Left kidney (tissue), 2 donors: ENCODE data around the gene PFDN1. TPM values are rescaled to one million over a fixed set of nuclear protein-coding genes. Genes with fewer than 3 reads are reported as not detected.

ENCODE experiments used
- DNase-seq: peaks from one replicate; pipeline ENCODE4 v3.0.0-alpha.2; 2013
- polyA plus RNA-seq: library from polyadenylated mRNA; unstranded; fragments of 120-200 nt; gene quantifications from one replicate; pipeline ENCODE4 v1.2.1, GENCODE V29; 2013; ENCODE audit not compliant: insufficient read length

PFDN1 gene
- polyA plus RNA-seq, 1 donor, result 112 TPM

- peak; percentile 74 for DNase-seq
These were observed 61.8 kb downstream of the PFDN1 start for GRCh38 chr5:140240987-140241706.

DNA sequence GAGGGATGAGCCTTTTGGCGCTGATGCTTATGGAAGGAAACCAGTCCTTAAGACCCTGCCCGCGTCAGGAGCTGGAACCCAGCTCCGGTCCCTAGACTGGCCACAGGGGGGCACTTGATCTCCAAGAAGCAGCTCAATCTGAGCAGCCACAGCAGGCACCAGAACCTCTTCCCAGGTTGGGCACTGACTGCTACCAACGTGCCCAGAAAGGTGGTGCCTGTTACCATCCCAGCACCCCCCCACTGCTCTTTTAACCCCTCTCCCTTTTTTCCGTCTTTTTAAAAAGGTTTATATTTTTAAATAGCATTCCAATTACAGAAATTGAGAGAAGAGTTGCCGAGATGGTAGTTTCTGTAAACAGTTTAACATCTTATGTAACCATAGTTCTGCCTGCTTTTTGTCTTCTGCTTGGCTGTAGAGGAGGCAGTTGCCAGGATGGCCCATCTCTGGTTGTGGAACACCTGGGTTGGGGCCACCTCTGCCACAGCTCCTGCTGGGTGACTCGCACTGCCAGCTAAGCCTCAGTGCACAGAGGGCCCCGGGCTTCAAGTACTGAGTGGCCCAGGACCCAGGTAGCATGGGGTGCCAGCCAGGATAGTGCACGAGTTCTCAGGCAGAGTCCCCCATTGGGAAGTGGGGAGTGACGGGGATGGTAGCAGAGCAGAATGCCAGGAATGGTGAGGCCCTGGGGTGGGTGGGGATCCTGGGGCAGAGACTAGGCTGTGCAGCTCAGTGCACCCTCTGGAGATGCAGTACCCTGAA, 62.8 kb downstream of the PFDN1 start:
- no peak for DNase-seq

DNA sequence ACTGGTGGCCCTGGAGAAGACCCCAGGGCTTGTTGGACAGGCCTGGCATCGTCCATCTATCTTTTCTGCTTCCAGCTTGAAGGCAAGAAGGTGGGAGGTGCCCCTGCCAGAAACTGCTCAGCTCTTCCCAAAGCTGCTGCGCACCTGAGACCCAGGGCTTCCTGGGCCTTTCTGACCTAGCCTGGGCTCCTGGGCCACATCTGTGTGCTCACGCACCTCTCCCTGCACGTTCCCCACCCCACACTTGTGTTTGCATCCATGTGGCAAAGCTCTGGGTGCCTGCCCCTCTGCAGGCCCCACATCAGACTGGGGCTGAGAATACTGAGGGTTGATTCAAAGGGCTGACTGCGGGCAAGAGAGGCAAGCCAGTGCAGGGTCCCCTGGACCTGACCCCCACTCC, 63.4 kb downstream of the PFDN1 start:
- DNase-seq, result no peak

GRCh38 chr5:140238756-140239155, 64.1 kb downstream of the PFDN1 start:
- no peak for DNase-seq

DNA sequence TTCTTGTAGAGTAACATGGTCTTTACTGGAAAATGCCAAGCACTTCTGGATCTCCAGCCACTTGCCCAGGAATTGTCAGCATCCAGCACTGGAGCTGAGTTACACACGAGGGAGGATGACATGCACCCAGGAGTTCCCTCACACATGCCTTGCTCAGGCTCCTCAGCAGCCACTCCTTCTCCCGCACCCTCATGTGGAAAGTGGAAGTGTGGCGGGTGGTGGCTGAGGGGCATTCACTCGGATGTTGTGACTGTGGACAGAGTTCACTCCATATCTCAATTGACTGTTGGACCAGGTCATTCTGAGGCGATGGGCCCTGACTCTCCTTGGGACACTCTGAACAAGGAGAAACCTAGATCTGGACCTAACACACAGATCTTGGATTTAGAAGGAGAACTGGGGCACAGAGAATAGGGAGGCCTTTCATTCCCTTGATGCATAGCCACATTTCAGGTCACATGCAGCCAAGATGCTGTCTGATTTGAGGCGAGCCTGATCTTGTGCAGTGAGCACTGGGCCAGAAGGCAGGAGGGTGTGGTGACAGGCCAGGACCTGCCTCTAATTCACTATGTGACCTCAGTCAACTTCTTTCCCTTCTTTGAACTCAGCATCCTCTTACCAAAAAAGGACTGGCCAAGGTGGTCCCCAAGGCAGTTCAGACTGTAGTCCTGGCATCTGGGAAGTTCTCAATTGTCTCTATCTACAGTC, 65.9 kb downstream of the PFDN1 start:
- DNase-seq, result no peak

DNA sequence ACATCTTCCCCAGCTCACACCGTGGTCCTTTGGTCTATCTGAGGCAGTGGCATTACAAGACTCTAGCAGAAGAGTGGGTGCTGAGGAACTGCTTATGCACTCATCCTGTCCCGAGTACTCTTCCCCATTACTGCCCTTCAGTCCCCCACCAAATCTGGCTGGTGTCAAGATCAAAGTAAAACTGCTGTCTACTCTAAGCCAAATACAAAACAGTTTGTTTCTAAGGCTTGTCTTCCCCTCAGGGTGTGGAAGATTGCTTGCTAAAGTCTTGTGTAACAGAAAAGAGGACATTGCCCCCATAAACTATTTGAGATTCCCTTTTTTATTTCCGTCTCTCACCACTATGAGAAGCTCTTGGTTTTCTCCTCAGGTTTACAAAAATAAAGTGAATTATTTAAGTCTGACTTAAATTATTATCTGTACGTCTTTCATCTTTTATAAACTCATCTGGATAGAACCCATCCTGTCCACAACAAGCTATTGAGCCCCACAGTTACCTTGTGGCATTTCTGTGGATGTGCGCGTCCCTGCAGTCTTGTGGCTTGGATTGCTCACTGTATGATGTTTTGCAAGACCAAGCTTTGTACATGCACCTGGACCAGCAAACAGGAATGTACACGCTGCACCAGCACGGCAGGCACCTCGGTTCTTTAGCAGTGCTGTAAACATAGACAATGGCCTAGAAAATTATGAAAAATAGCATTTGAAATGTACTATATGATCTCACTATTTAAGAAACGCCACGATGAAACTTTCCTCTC, 66.9 kb downstream of the PFDN1 start:
- DNase-seq, result no peak

DNA sequence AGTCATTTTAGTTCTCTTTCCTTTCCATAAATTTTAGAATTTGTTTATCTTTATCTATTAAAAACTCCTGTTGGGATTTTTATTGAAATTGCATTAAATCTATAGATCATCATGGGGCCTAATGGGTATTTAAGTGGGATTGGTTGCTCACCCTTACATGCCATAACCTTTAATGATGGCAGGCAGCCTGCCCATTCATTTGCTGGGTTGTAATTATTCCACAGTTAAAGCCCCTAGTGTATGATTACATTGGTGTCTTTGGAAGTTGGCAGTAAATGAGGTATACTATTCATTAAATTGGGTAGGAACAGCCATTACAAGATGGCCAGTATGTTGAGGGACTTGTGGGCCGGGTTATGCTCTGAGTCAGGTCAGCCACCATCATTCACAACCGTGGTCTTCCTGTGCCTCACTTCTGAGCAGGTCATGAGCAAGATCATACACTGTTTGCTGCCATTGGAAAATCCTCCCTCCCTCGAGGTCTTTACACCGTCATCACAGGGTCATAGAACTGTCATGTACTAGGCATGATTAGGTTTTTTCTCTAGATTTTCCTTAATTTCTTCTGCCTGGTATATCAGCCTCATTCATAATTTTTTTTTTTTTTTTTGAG, 68.4 kb downstream of the PFDN1 start:
- no peak for DNase-seq

DNA sequence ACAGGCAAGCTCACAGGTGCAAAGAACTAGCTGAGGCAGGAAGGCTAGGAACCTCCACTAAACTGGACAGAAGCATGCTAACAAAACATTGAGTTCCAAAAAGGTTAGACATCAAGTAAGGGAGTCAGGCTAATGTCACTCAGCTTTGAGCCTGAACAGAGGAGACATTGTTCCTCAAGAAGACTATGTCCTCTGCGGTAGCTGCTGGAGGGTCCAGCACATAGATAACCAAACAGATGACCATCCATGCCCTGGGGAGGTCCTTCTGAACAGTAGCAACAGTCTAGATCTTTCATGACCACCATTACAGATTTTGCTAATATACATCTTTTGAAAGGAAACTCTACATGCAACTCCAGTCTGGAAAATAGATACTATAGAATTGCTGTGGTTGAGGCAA, 70.2 kb downstream of the PFDN1 start:
- no peak for DNase-seq

DNA sequence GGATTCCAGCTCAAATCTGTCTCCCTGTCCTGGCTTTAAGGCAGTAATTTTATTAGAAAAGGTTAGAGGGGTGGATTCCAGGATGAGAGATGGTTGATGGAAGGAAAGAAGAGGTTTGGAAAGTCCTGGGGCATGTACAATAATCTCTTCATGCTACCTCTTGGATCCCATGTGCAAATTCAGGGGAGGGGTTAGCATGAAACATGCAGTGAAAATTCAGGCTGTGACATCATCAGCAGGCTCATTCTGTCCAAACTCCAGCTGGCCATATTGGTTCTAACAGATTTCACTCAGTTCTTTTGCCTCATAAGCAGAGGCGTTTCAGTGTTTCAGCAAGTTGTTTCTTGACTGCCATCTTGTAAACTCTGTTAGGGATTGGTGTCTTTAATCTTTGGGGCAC, 72.5 kb downstream of the PFDN1 start:
- no peak for DNase-seq

- DNase-seq, result no peak
These were observed 74.5 kb downstream of the PFDN1 start for GRCh38 chr5:140228364-140228837.

GRCh38 chr5:140227046-140227445, 75.9 kb downstream of the PFDN1 start:
- DNase-seq, result no peak

DNA sequence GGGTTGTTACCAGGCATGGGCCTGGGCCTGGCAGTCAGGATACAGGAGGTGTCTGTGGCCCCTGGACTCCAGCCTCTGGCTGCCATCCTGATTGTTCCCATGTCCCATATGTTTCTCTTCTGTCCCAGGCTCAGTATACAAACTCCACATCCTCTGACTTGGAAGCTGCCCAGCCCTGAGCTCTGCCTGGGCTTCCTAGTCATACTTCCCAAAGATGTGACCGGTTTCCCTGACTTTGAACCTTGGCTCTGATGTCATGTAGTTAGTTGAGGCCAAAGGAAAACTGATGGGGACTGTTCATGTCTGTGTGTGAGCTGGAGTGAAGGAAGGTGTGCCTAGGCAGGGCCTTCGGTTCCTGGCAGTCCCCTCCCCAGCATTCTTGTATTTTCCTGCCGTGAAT, 77.5 kb downstream of the PFDN1 start:
- no peak for DNase-seq

DNA sequence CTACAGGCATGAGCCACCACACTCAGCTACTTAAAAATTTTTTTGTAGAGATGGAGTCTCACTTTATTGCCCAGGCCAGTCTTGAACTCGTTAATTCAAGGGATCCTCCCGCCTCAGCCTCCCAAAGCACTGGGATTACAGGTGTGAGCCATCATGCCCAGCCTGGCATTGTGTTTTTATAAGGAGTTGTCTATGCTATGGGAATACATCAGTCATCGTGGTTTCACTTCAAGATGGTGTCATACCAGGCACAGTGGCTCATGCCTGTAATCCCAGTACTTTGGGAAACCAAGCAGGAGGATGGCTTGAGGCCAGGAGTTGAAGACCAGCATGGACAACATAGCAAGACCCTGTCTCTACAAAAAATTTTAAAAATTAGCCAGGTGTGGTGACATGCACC, 78.2 kb downstream of the PFDN1 start:
- DNase-seq, result no peak

- no peak for DNase-seq
These were observed 79.3 kb downstream of the PFDN1 start for GRCh38 chr5:140223567-140223966.

- DNase-seq, result no peak
These were observed 80.5 kb downstream of the PFDN1 start for GRCh38 chr5:140222416-140222815.

DNA sequence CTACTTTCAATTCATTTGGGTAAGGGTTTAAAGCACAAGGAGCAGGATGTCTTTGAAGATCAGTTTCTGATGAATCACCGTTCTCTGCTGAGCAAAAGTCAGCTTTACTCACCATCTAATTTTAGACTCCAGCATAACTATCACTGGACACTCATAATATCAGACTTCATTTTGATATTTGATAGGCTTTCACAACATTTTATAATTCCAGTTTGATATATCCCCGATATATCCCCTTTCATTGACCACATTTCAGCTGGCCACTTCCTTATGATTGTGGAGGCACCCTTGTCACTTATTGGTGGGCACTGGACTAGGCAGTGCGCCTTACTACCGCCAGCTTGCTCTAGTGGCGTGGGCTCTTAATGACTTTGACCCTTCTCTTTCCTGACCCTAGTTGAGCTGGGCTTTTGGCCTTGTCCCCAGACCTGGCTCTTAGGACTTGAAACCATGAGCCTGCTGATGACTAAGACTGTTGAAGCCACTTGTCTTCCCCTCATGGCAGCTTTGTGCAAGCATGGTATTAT, 81.1 kb downstream of the PFDN1 start:
- DNase-seq, result no peak

DNA sequence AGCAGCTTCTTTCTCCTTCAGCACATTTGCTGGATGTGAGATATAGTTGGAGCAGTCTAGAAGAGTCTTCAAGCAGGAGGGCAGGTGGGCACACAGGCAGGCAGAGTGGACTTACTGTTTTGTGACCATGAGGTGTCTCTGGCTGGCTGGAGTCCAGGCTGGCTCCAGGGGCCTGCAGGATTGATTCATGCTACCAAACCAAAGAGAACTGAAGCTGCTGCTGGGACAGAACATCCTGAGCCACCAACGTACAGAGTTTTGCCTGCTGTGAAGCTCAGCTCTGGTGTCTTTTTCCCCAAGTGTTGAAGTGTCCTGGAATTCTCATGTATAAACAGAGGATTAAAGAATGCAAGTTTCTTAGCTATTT, 82.2 kb downstream of the PFDN1 start:
- DNase-seq, result no peak

DNA sequence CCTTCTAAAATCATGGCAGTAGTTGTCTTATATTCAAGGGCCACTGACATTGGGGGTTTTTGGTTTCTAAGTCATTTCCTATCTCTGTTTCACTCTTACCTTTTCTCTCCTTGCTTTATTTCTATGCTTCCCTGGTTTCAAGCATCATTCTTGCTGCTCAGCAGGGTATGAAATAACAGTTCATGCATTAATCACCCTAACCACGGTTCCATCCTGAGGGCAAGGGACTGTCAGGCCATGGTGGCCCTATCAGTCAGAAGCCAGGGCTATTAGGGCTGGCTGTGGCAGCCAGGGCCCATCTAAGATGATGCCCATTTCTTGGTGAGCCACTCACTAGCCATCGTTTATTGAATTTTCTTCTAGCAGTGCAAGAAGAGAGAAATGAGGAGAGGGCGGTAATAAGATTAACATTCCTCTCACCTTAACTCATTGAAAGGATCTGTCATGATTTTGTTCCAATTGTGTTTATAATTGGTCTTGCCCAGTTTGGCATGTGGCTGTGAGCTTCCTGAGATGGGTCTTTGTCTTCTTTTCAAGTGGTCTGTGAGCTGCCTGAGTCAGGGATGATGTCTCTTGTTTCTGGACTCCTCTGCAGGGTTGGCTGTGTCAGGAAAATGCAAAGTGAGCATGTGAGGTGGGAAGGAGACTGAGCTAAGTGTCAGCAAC, 82.7 kb downstream of the PFDN1 start:
- no peak for DNase-seq

DNA sequence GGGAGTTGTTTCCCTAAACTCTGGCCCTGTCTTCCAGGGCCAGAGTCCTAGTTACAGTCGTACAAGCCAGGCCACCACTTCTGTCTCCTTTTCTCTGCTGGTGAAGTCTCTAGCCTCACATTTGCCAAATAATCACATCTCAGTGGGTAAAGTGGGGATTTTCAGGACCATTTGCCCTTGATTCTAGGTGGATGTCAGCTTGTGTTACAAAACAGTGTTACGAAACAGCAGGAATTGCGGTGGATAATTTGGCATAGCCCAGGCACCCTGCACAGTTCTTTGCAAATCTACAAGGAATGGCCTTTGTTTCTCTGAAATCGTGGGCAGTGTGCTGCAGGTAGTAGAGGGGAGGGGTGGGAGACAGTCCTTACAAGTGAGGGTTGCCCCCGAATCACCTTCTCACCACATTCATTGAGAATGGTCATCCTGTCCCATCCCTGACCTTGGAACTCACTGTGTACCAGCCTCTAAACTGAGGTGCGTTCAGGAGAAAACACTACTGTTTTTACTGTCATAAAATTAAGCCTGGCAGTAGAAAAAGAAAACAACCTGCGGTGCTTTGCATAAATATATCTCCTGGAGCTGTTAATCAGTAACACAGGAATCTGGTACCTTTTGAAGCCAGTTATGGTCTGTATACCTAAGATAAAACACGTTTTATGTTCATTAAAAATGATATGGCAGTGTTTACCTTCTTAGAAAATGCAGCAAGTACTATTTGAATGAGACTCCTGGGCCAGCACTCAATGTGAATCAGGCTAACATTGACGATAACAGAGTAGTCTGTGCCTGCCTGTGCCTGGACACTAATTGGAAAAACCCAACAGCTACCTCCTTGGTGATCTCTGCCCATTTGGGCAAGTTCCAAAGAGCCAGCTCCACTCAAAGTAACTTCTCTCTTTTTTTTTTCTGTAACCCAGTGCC, 83.6 kb downstream of the PFDN1 start:
- DNase-seq, result no peak
